ENCODE results near the gene RNPS1.

- TF ChIP-seq POLR2A (IDR thresholded peaks at IDR 0.05; ENCODE audit: low read depth, low read length), result no peak
- no peak for TF ChIP-seq POLR2AphosphoS5 (IDR thresholded peaks at IDR 0.05; ENCODE audit: low read depth, low read length)
Measured at GRCh38 chr16:2229632-2230250, 38.2 kb downstream of the RNPS1 start.

All from GM12892 (cell line).